HepG2 (cell line): ENCODE results near the gene SEC61A1. TPM values are rescaled to one million over a fixed set of nuclear protein-coding genes. Genes with fewer than 3 reads are reported as not detected.

Source experiments
- ATAC-seq: fragments of 200-7000 bp; cut with Tn5 transposase; 3 replicates; pipeline ENCODE4 v1.9.1; 2020; ENCODE audit warnings: mild to moderate bottlenecking, moderate library complexity
- BruUV-seq: library from RNA; stranded (reverse); fragments of 400-500 nt; replicated peaks from 2 replicates; lab custom pipeline; 2021; lab: Mats Ljungman, UMichigan
- CTCF ChIA-PET: fragments of 300-600 bp; formaldehyde crosslinking; extraction: SDS; loops from one replicate; lab custom pipeline; 2021; ENCODE audit warnings: low total read pairs, inconsistent platforms, low intra/inter-chr PET ratio; lab: Yijun Ruan, JAX
- POLR2A ChIA-PET: fragments of 350-600 bp; sonication (Branson Sonifier 250); formaldehyde crosslinking; loops from one replicate; lab custom pipeline; 2020; ENCODE audit warnings: antibody characterized with exemption, inconsistent platforms; lab: Yijun Ruan, JAX
- DNase-seq: peaks from one replicate; pipeline ENCODE4 v3.0.0-alpha.2; 2015; ENCODE audit warnings: low spot score
- FAIRE-seq: peaks from 3 replicates; lab custom pipeline; 2011; peaks lifted over from hg19 to GRCh38; lab: Jason Lieb, UNC
- H2AFZ ChIP-seq: one replicate; pipeline ENCODE4 v1.6.1; 2011; ENCODE audit warnings: low read length, inconsistent platforms
- H3K27ac ChIP-seq: fragments of 300-600 bp; 3 replicates; pipeline ENCODE4 v1.8.0; 2011; ENCODE audit warnings: mixed run types, mild to moderate bottlenecking, mixed read lengths, low read length, inconsistent platforms; ENCODE audit not compliant: insufficient read depth; ENCODE audit errors: extremely low read length
- H3K27me3 ChIP-seq, 2 experiments: fragments of 200-600 bp in 1 of 2; 2 replicates in 1 of 2; 3 replicates in 1 of 2; pipeline versions ENCODE4 v1.6.0 to v1.8.0; 2011; ENCODE audit warnings: low read length in 2 of 2, mild to moderate bottlenecking in 2 of 2, moderate library complexity in 2 of 2, inconsistent platforms in 1 of 2; ENCODE audit not compliant: insufficient read depth in 2 of 2, control insufficient read depth in 1 of 2
- H3K36me3 ChIP-seq, 2 experiments: fragments of 200-600 bp in 1 of 2; replicated peaks in 1 of 2; 2 replicates in 1 of 2; 3 replicates in 1 of 2; pipeline versions ENCODE4 v1.5.1 to v1.8.0; 2011; ENCODE audit warnings: low read length in 2 of 2, inconsistent platforms in 1 of 2; ENCODE audit not compliant: insufficient read depth in 2 of 2, control insufficient read depth in 1 of 2
- H3K4me1 ChIP-seq: 2 replicates; pipeline ENCODE4 v1.5.1; 2012; ENCODE audit warnings: low read length, inconsistent platforms; ENCODE audit not compliant: insufficient read depth
- H3K4me2 ChIP-seq: 2 replicates; pipeline ENCODE4 v1.6.0; 2011; ENCODE audit warnings: low read depth, low read length, inconsistent platforms
- H3K4me3 ChIP-seq, 3 experiments: fragments of 200-600 bp in 1 of 3; sonication (generic), shearing (Covaris generic) in 1 of 3; replicated peaks in 1 of 3; 2 replicates each; pipeline ENCODE4 v1.5.1; 2011 to 2016; ENCODE audit warnings: low read length in 3 of 3, inconsistent platforms in 2 of 3, low read depth in 2 of 3, mild to moderate bottlenecking in 2 of 3, control low read depth in 1 of 3, mixed read lengths in 1 of 3; ENCODE audit not compliant: insufficient read depth in 1 of 3
- H3K79me2 ChIP-seq: one replicate; pipeline ENCODE4 v1.6.1; 2011; ENCODE audit warnings: low read length, inconsistent platforms; ENCODE audit not compliant: insufficient read depth
- H3K9ac ChIP-seq: 2 replicates; pipeline ENCODE4 v1.6.0; 2011; ENCODE audit warnings: mild to moderate bottlenecking, low read depth, low read length, inconsistent platforms; ENCODE audit not compliant: insufficient read depth
- H3K9me3 ChIP-seq: 2 replicates; pipeline ENCODE4 v1.5.1; 2012; ENCODE audit warnings: mild to moderate bottlenecking, low read length
- H4K20me1 ChIP-seq: 2 replicates; pipeline ENCODE4 v1.6.0; 2011; ENCODE audit warnings: inconsistent platforms, mild to moderate bottlenecking, low read length, moderate library complexity; ENCODE audit not compliant: insufficient read depth
- CEBPG ChIP-seq: IDR thresholded peaks from 2 replicates; pipeline ENCODE4 v1.6.1; 2016
- DNMT1 ChIP-seq: sonication (generic); formaldehyde crosslinking; IDR thresholded peaks from 2 replicates; pipeline ENCODE4 v1.5.1; 2020; ENCODE audit warnings: mild to moderate bottlenecking, missing genetic modification reagents
- DNMT3B ChIP-seq: conservative IDR thresholded peaks from 2 replicates; pipeline ENCODE4 v1.6.1; 2016; ENCODE audit warnings: missing biosample characterization, control low read depth
- FOXA3 ChIP-seq: IDR thresholded peaks from 2 replicates; pipeline ENCODE4 v1.6.1; 2016; ENCODE audit warnings: missing genetic modification reagents, missing compliant biosample characterization
- FOXP4 ChIP-seq: sonication (generic); formaldehyde crosslinking; IDR thresholded peaks from 2 replicates; pipeline ENCODE4 v1.4.0; 2020; ENCODE audit warnings: missing genetic modification reagents
- HMG20A ChIP-seq: IDR thresholded peaks from 2 replicates; pipeline ENCODE4 v1.6.1; 2016; ENCODE audit warnings: borderline replicate concordance
- HNF4A ChIP-seq: sonication (generic); formaldehyde crosslinking; IDR thresholded peaks from 2 replicates; pipeline ENCODE4 v1.4.0; 2020; ENCODE audit warnings: missing genetic modification reagents
- NR2F2 ChIP-seq: IDR thresholded peaks from 2 replicates; pipeline ENCODE4 v1.6.1; 2012; ENCODE audit warnings: low read depth, inconsistent platforms, borderline replicate concordance
- PAXIP1 ChIP-seq: sonication (generic); formaldehyde crosslinking; conservative IDR thresholded peaks from 2 replicates; pipeline ENCODE4 v1.4.0; 2020; ENCODE audit warnings: mild to moderate bottlenecking, missing genetic modification reagents, moderate library complexity
- PHF21A ChIP-seq: sonication (generic); formaldehyde crosslinking; IDR thresholded peaks from 2 replicates; pipeline ENCODE4 v1.5.0; 2020; ENCODE audit warnings: mild to moderate bottlenecking, missing genetic modification reagents
- POLR2A ChIP-seq, 2 experiments: IDR thresholded peaks; 2 replicates each; pipeline ENCODE4 v1.6.1; 2011; ENCODE audit warnings: low read depth in 2 of 2, low read length in 2 of 2, mild to moderate bottlenecking in 1 of 2, moderate library complexity in 1 of 2; ENCODE audit not compliant: insufficient read depth in 1 of 2
- RARA ChIP-seq: IDR thresholded peaks from 2 replicates; pipeline ENCODE4 v1.6.1; 2016; ENCODE audit warnings: missing genetic modification reagents, missing compliant biosample characterization
- RXRB ChIP-seq: IDR thresholded peaks from 2 replicates; pipeline ENCODE4 v1.6.1; 2016; ENCODE audit warnings: borderline replicate concordance, missing genetic modification reagents, missing compliant biosample characterization
- SALL1 ChIP-seq: sonication (generic); formaldehyde crosslinking; IDR thresholded peaks from 2 replicates; pipeline ENCODE4 v1.8.0; 2022; ENCODE audit warnings: mild to moderate bottlenecking, missing genetic modification reagents
- SOX13 ChIP-seq, 3 experiments: fragments of 450-650 bp in 1 of 3; sonication (generic) in 1 of 3; formaldehyde crosslinking in 1 of 3; IDR thresholded peaks in 2 of 3; conservative IDR thresholded peaks in 1 of 3; 2 replicates each; pipeline versions ENCODE4 v1.5.0 to v1.6.1; 2016 to 2020; ENCODE audit warnings: antibody characterized with exemption in 1 of 3, mild to moderate bottlenecking in 1 of 3, missing compliant biosample characterization in 1 of 3, missing genetic modification reagents in 1 of 3, moderate library complexity in 1 of 3
- SOX6 ChIP-seq, 2 experiments: fragments of 450-650 bp in 1 of 2; sonication (generic) in 1 of 2; formaldehyde crosslinking in 1 of 2; IDR thresholded peaks; 2 replicates each; pipeline versions ENCODE4 v1.4.0 to v1.6.1; 2017 to 2020; ENCODE audit warnings: antibody characterized with exemption in 1 of 2, mild to moderate bottlenecking in 1 of 2, missing genetic modification reagents in 1 of 2
- TBX2 ChIP-seq: sonication (generic); formaldehyde crosslinking; IDR thresholded peaks from 2 replicates; pipeline ENCODE4 v1.5.0; 2020; ENCODE audit warnings: missing genetic modification reagents, mild to moderate bottlenecking, borderline replicate concordance
- ZIK1 ChIP-seq: sonication (generic); formaldehyde crosslinking; IDR thresholded peaks from 2 replicates; pipeline ENCODE4 v1.5.0; 2020; ENCODE audit warnings: mild to moderate bottlenecking, low read depth, missing genetic modification reagents, borderline replicate concordance
- WGBS: methylation state at CpG from one replicate; pipeline ENCODE4 v1.1.6; 2017; ENCODE audit warnings: low lambda C conversion rate; 5-methylcytosine and 5-hydroxymethylcytosine counted together
- in situ Hi-C: cut with HindIII; loops from 2 replicates; pipeline ENCODE4 v1.10.0; 2017; ENCODE audit warnings: low pct_unique_long_range_greater_than_20kb; ENCODE audit not compliant: extremely low pct_ligation_motif_present
- intact Hi-C: fragments of 100-400 bp; cut with micrococcal nuclease; formaldehyde crosslinking; loops from one replicate; pipeline ENCODE4 v1.10.0; 2022; ENCODE audit not compliant: unreplicated experiment
- polyA plus RNA-seq, 8 experiments: library from polyadenylated mRNA; depleted of rRNA in 3 of 8; stranded (reverse) in 7 of 8; unstranded in 1 of 8; fragments of >200 nt; fragmentation: Illumina TruSeq in 4 of 8; extraction: Trizol in 4 of 8; gene quantifications; 2 replicates each; pipeline versions ENCODE4 v1.2.1 to v1.2.3, GENCODE V29; 2011 to 2016; ENCODE audit warnings: low read depth in 4 of 8, missing spikeins in 1 of 8, mixed read lengths in 1 of 8; ENCODE audit not compliant: insufficient read depth in 1 of 8
- total RNA-seq, 5 experiments: library from RNA; depleted of rRNA; stranded (reverse); fragments of >200 nt; fragmentation: Illumina TruSeq; extraction: Trizol; gene quantifications; 2 replicates each; pipeline ENCODE4 v1.2.3, GENCODE V29; 2016; ENCODE audit warnings: low read depth in 1 of 5

SEC61A1 gene
- total and polyA plus RNA-seq, 2 of the 13 experiments (the other 11 are each of a cell fraction or from before 2014, with no cell fraction given): 170 to 203 TPM

GRCh38 chr3:128098234-128098633 lies 46.0 kb downstream of the SEC61A1 start:
- ChIA-PET POLR2A (interaction anchor here (0.8 to 3.9 kb wide), 4 partner anchors 25 to 69 kb away, joined by 3 to 27 read pairs (median 7); partner anchors contain the start of genes EEFSEC and RUVBL1), CTCF (no interaction called here)
- Histone ChIP-seq H3K27ac (peak overlapping the region; percentile 54), H4K20me1 (no peaks in the 10 kb centered on the region), H3K4me3 (peak overlapping the region in 1 of 3 experiments; percentile 14; a peak in 1 of 6 replicates), H3K9me3 (no peaks in the 10 kb centered on the region), H3K27me3 (no peaks in the 10 kb centered on the region), H3K4me2 (peak overlapping the region; percentile 55), H3K4me1 (peaks cover 59% of the 10 kb centered on the region), H2AFZ (no peak overlapping the region), H3K36me3 (peaks cover 34 to 80% of the 10 kb centered on the region in 2 experiments), H3K79me2 (no peaks in the 10 kb centered on the region), H3K9ac (0 out of 2 replicates have a peak overlapping the region, but pooled peaks have one; percentile 26)
- in situ Hi-C loops: no loop called here
- FAIRE-seq (peak; percentile 43), ATAC-seq (peak; percentile 51), DNase-seq (peak; percentile 30)
- intact Hi-C loops: no loop called here
- 33% methylated on average over 6 of the region's 6 CpGs for WGBS
- BruUV-seq: no TSS peak
- TF ChIP-seq SOX6 (IDR thresholded peaks at IDR 0.05) (no peak), SOX6 (CRISPR knock-in tag; IDR thresholded peaks at IDR 0.05) (peak; percentile 64), RARA (CRISPR knock-in tag) (peak; percentile 45), FOXP4 (CRISPR knock-in tag) (peak; percentile 39; the same call in 1 of the 2 replicates), PHF21A (CRISPR knock-in tag) (0 out of 2 replicates have a peak, but pooled peaks have one; percentile 17), HMG20A (CRISPR knock-in tag) (peak; percentile 32; the same call in 1 of the 2 replicates), POLR2A (IDR thresholded peaks at IDR 0.05; ENCODE audit: insufficient read depth in 1 of 2, low read depth in 2 of 2, low read length in 2 of 2) (no peak), DNMT3B (no peak), ZIK1 (CRISPR knock-in tag) (no peak), HNF4A (peak; percentile 32; the same call in 1 of the 2 replicates), FOXA3 (CRISPR knock-in tag) (peak; percentile 57; the same call in 1 of the 2 replicates), PAXIP1 (CRISPR knock-in tag) (peak; percentile 59), SOX13 (IDR thresholded peaks at IDR 0.05) (no peak), SOX13 (CRISPR knock-in tag; conservative IDR thresholded peaks at IDR 0.05 in 1 of 2, IDR thresholded peaks at IDR 0.05 in 1 of 2) (peak in 1 of 2 experiments; percentile 10; a peak in 1 of 4 replicates), TBX2 (CRISPR knock-in tag) (peak; percentile 47; the same call in 1 of the 2 replicates), DNMT1 (CRISPR knock-in tag) (no peak), RXRB (CRISPR knock-in tag) (0 out of 2 replicates have a peak, but pooled peaks have one; percentile 34), CEBPG (CRISPR knock-in tag) (peak; percentile 58), NR2F2 (0 out of 2 replicates have a peak, but pooled peaks have one; percentile 27), SALL1 (peak; percentile 31; the same call in 1 of the 2 replicates)
